Astrocyte (in vitro differentiated cells and primary cell): Measurements from ENCODE around the gene CEBPG. TPM values are rescaled to one million over a fixed set of nuclear protein-coding genes. Genes with fewer than 3 reads are reported as not detected.

Source experiments
- DNase-seq: peaks from one replicate; pipeline ENCODE4 v3.0.0-alpha.2; 2010; ENCODE audit warnings: low read depth
- FAIRE-seq: peaks from 2 replicates; lab custom pipeline; 2011; peaks lifted over from hg19 to GRCh38; lab: Jason Lieb, UNC
- H2AFZ ChIP-seq: 2 replicates; pipeline ENCODE4 v1.6.0; 2012; ENCODE audit warnings: low read depth, low read length, inconsistent platforms
- H3K27ac ChIP-seq: 2 replicates; pipeline ENCODE4 v1.5.1; 2011; ENCODE audit warnings: low read depth, low read length, inconsistent platforms
- H3K27me3 ChIP-seq: 2 replicates; pipeline ENCODE4 v1.6.0; 2011; ENCODE audit warnings: low read length, inconsistent platforms; ENCODE audit not compliant: insufficient read depth
- H3K36me3 ChIP-seq: 2 replicates; pipeline ENCODE4 v1.5.1; 2011; ENCODE audit warnings: low read length, inconsistent platforms; ENCODE audit not compliant: insufficient read depth
- H3K4me1 ChIP-seq: 2 replicates; pipeline ENCODE4 v1.5.1; 2011; ENCODE audit warnings: low read length, inconsistent platforms; ENCODE audit not compliant: insufficient read depth
- H3K4me2 ChIP-seq: 2 replicates; pipeline ENCODE4 v1.6.0; 2012; ENCODE audit warnings: low read length, inconsistent platforms
- H3K4me3 ChIP-seq: 2 replicates; pipeline ENCODE4 v1.5.1; 2011; ENCODE audit warnings: low read depth, mild to moderate bottlenecking, low read length, inconsistent platforms; ENCODE audit not compliant: insufficient read depth
- H3K79me2 ChIP-seq: 2 replicates; pipeline ENCODE4 v1.6.0; 2012; ENCODE audit warnings: mild to moderate bottlenecking, low read length, inconsistent platforms; ENCODE audit not compliant: insufficient read depth
- H3K9ac ChIP-seq: 2 replicates; pipeline ENCODE4 v1.6.0; 2012; ENCODE audit warnings: mild to moderate bottlenecking, low read length, inconsistent platforms
- H3K9me3 ChIP-seq: 2 replicates; pipeline ENCODE4 v1.5.1; 2012; ENCODE audit warnings: low read depth, mild to moderate bottlenecking, low read length, inconsistent platforms; ENCODE audit not compliant: insufficient read depth
- H4K20me1 ChIP-seq: 2 replicates; pipeline ENCODE4 v1.6.0; 2012; ENCODE audit warnings: low read length, inconsistent platforms; ENCODE audit not compliant: insufficient read depth
- H3K27ac Mint-ChIP-seq: one replicate; pipeline ENCODE4 v1.8.0; 2021; ENCODE audit warnings: mild to moderate bottlenecking, mixed read lengths; ENCODE audit not compliant: unreplicated experiment
- H3K27me3 Mint-ChIP-seq: one replicate; pipeline ENCODE4 v1.8.0; 2021; ENCODE audit warnings: low read depth, mixed read lengths; ENCODE audit not compliant: unreplicated experiment
- H3K36me3 Mint-ChIP-seq: one replicate; pipeline ENCODE4 v1.8.0; 2021; ENCODE audit warnings: low read depth, mixed read lengths; ENCODE audit not compliant: unreplicated experiment
- H3K4me1 Mint-ChIP-seq: one replicate; pipeline ENCODE4 v1.8.0; 2021; ENCODE audit warnings: low read depth, mixed read lengths; ENCODE audit not compliant: unreplicated experiment
- H3K4me3 Mint-ChIP-seq: one replicate; pipeline ENCODE4 v1.8.0; 2021; ENCODE audit warnings: mild to moderate bottlenecking, moderate library complexity, mixed read lengths; ENCODE audit not compliant: unreplicated experiment
- H3K9me3 Mint-ChIP-seq: one replicate; pipeline ENCODE4 v1.8.0; 2021; ENCODE audit warnings: mild to moderate bottlenecking, mixed read lengths; ENCODE audit not compliant: unreplicated experiment
- EZH2 ChIP-seq: IDR thresholded peaks from 2 replicates; pipeline ENCODE4 v1.6.1; 2012; ENCODE audit warnings: mild to moderate bottlenecking, low read length, inconsistent platforms; ENCODE audit not compliant: insufficient read depth
- total RNA-seq: library from RNA; stranded (reverse); gene quantifications from 2 replicates; pipeline ENCODE4 v1.2.1, GENCODE V29; 2021
- TF ChIP-seq, protein P1 (sequence below): IDR thresholded peaks from 2 replicates; pipeline ENCODE4 v1.5.1; 2011; ENCODE audit warnings: low read depth, mild to moderate bottlenecking, inconsistent platforms, low read length, moderate library complexity; ENCODE audit not compliant: insufficient read depth

Gene CEBPG
- total RNA-seq, 1 donor from 2014 or later = 31.7 TPM

DNA sequence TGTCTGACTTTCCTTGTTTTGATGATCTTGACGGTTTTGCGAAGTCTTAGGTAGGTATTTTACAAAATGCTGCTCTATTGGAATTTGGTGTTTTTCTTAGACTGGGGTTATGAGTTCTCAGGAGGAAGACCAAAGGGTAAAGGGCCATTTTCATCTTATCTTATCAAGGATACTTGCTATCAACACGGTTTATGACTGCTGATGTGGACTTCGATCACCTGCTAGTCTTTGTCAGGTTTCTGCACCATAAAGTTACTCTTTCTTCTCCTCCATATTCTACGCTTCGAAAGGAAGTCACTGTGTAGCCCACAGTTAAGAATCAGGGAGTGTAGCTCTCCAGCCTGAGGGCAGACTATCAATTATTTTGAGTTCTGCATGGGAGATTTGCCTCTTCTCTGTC lies 7.4 kb upstream of the CEBPG start:
- no peak overlapping the region for H3K27ac Mint-ChIP-seq
- DNase-seq = no peak
- Histone ChIP-seq H3K4me3 (no peak overlapping the region), H3K4me2 (no peak overlapping the region), H3K27me3 (peaks cover 7% of the 10 kb centered on the region), H2AFZ (no peak overlapping the region), H3K9me3 (no peaks in the 10 kb centered on the region), H3K79me2 (no peaks in the 10 kb centered on the region), H3K9ac (no peak overlapping the region), H3K4me1 (peaks cover 5% of the 10 kb centered on the region), H3K36me3 (no peaks in the 10 kb centered on the region), H3K27ac (no peak overlapping the region), H4K20me1 (no peaks in the 10 kb centered on the region)
- peaks cover 50% of the 10 kb centered on the region for H3K27me3 Mint-ChIP-seq
- H3K4me1 Mint-ChIP-seq = no peaks in the 10 kb centered on the region
- no peak for FAIRE-seq
- no peaks in the 10 kb centered on the region for H3K36me3 Mint-ChIP-seq
- H3K9me3 Mint-ChIP-seq = peaks cover 2% of the 10 kb centered on the region
- TF ChIP-seq, protein P1, sequence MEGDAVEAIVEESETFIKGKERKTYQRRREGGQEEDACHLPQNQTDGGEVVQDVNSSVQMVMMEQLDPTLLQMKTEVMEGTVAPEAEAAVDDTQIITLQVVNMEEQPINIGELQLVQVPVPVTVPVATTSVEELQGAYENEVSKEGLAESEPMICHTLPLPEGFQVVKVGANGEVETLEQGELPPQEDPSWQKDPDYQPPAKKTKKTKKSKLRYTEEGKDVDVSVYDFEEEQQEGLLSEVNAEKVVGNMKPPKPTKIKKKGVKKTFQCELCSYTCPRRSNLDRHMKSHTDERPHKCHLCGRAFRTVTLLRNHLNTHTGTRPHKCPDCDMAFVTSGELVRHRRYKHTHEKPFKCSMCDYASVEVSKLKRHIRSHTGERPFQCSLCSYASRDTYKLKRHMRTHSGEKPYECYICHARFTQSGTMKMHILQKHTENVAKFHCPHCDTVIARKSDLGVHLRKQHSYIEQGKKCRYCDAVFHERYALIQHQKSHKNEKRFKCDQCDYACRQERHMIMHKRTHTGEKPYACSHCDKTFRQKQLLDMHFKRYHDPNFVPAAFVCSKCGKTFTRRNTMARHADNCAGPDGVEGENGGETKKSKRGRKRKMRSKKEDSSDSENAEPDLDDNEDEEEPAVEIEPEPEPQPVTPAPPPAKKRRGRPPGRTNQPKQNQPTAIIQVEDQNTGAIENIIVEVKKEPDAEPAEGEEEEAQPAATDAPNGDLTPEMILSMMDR = no peak
- no peak for TF ChIP-seq EZH2
- H3K4me3 Mint-ChIP-seq = no peak overlapping the region

DNA sequence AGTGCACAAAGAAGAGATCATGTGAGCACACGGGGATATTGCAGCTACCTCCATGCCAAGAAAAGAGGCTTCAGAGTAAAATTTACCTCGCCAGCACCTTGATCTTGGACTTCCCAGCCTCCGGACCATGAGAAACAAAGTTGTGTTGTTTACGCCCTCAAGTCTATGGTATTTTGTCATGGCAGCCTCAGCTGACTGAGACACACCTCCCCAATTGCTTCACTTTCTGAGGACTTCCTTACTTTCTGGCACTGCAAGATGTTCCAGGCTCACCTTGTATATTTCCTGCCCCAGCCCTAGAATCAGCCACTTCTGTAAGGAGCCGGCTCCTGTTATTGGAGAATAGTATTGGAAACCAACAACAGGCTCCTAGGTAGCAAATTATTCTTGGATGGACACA lies 6.6 kb upstream of the CEBPG start:
- Histone ChIP-seq H3K4me3 (no peak overlapping the region), H3K27me3 (peaks cover 7% of the 10 kb centered on the region), H3K79me2 (no peaks in the 10 kb centered on the region), H3K4me2 (no peak overlapping the region), H3K27ac (no peak overlapping the region), H3K4me1 (peaks cover 5% of the 10 kb centered on the region), H3K9ac (no peak overlapping the region), H3K9me3 (no peaks in the 10 kb centered on the region), H3K36me3 (no peaks in the 10 kb centered on the region), H4K20me1 (no peaks in the 10 kb centered on the region), H2AFZ (no peak overlapping the region)
- DNase-seq (no peak), FAIRE-seq (no peak)
- H3K4me1 Mint-ChIP-seq = no peaks in the 10 kb centered on the region
- H3K27me3 Mint-ChIP-seq = peaks cover 45% of the 10 kb centered on the region
- no peaks in the 10 kb centered on the region for H3K36me3 Mint-ChIP-seq
- H3K4me3 Mint-ChIP-seq = no peak overlapping the region
- no peak overlapping the region for H3K27ac Mint-ChIP-seq
- H3K9me3 Mint-ChIP-seq = peaks cover 2% of the 10 kb centered on the region
- TF ChIP-seq, protein P1 = no peak
- no peak for TF ChIP-seq EZH2

DNA sequence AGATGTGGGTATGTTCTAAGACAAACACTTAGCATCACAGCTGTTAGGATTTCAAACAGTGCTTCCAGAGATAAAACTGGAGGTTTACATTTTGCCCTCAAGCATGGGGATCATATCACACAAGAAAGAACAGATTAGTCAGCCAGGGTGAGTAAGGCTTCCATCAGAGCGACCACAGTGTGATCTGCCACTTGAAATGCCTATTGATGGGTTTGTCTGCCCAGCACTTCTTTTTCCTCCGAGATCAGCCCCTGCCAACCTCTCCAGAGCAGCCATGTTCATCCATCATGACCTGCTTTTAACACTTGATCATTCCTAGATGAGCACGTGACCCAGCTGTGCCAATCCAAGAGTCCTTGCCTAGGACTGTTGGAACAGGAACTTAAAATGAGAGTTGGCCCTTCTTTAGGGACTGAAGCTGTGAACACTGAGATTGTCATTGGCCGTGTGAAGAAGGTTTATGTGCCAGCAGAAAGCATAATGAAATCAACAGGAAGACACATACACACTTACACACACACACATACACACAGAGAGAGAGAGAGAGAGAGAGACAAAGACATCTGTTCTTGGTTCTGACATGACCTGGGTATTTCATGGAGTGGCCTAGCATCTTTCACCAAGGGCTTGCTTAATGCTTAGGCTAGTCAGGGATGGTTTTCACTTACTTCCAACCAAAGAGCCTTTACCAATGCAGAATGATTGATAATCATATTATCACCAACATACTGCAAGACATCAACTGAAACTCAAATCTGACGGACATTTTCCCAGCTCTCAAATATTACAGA lies 5.2 kb upstream of the CEBPG start:
- H3K36me3 Mint-ChIP-seq = no peaks in the 10 kb centered on the region
- H3K27ac ChIP-seq = no peak overlapping the region
- no peak overlapping the region for H3K27ac Mint-ChIP-seq
- H3K9me3 Mint-ChIP-seq = peaks cover 2% of the 10 kb centered on the region
- no peak overlapping the region for H2AFZ ChIP-seq
- TF ChIP-seq EZH2 = no peak
- TF ChIP-seq, protein P1 = no peak
- H3K36me3 ChIP-seq = no peaks in the 10 kb centered on the region
- no peaks in the 10 kb centered on the region for H4K20me1 ChIP-seq
- no peak overlapping the region for H3K4me3 Mint-ChIP-seq
- H3K9ac ChIP-seq = no peak overlapping the region
- FAIRE-seq = peak; percentile 60
- H3K4me1 Mint-ChIP-seq = no peaks in the 10 kb centered on the region
- H3K9me3 ChIP-seq = no peaks in the 10 kb centered on the region
- H3K27me3 Mint-ChIP-seq = peaks cover 34% of the 10 kb centered on the region
- peaks cover 5% of the 10 kb centered on the region for H3K4me1 ChIP-seq
- no peak overlapping the region for H3K4me2 ChIP-seq
- H3K27me3 ChIP-seq = peaks cover 7% of the 10 kb centered on the region
- no peak overlapping the region for H3K4me3 ChIP-seq
- H3K79me2 ChIP-seq = no peaks in the 10 kb centered on the region
- peak; percentile 32 for DNase-seq
